ENCODE results near the gene CD7.

Gene CD7

DNA sequence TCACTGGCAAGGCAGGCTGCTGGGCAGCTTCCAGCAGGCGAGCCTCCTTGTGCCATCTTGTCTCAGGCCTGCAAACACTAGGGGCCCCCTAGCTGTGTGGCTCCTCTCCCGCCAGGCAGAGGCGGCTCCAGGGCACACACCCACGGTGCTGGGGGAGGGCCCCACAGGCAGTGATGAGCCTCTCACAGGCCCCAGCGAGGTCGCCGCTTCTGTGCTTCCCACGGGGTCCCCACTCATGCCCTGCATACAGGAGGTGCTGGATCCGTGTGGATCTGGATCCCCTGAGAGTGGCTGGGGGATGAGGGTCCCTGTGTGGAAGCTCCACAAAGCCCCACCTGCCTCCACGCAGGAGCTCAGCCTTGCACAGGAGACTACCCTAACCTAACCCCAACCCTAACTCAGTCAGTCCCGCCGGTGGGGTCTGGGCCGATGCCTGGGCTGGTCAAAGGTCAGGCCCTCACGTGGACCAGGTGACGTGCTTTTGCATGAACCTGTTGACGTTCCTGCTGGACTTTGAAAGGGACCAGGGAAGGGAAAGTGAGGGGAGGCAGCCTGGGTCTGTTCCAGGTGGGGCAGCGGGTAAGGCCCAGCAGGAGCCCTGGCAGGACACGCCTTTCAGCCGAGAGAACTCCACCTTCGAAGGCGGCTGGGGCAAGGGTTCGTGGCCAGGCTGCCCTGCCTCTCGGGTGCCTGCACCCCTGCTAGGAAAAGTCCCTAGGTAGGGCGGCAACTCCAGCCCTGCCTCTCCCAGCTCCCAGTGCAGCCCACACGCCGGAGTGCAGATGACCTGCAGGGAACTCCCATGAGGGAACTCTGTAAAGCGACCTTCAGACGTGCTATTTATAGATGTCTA lies 11.0 kb upstream of the CD7 start:
- DNase-seq: no peak

DNA sequence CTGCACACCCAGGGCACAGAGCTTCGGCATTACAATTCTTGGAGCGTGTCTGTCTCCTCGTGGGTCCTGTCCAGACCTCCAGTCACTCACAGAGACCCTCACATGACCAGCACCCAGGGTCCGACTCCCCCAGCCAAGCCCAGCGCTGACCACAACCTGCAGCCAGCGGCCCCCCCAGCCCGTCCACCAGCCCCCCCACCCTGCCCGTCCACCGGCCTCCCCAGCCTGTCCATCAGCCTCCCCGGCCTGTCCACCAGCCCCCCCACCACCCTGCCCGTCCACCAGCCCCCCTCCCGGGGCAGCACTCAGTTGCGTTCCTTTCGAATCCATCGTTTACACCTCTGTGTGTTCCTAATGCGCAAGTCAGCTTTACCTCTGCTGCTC lies 10.3 kb upstream of the CD7 start:
- DNase-seq: no peak

GRCh38 chr17:82327289-82327688 lies 9.9 kb upstream of the CD7 start:
- DNase-seq: no peak

DNA sequence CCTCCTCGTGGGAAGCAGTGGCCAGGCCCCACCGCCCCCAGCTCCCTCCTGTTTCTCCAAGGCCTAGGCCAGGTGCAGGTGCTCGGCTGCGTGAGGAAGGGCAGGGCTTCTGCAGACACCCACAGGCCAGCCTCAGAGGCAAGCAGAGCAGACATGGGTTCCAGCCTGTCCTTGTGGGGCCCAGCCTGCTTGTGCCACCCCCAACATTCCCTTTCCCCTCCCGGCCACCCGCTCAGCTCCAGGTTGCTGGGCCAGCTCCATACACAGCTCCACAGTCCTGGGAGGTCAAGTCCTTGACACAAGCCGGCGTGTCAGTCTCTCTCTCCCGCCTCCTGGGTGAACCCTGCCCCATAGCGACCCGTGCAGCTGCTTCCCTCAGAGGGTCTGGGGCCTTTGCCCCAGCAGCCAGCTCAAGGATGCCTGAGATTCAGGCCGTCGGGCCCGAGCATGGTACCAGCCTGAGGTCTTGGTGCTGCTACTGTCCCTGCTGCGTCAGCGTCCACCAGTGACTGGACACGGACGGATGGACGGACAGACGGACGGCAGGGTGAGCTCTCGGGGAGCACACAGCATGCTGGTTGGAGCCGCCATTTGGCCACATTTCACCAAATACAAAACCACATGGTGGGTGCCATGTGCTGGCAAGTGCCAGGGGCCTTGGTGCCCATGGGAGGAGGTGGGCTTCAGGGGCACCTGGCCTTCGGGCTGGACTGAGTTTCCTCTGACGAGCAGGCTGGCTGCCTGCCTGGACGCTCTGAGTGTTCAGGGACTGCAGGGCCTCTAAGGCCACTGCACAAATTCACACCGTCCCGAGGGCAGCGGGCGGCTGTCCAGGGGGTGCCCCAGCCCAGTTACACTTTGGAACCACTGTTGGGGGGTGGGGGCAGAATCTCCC lies 8.1 kb upstream of the CD7 start:
- no peak for DNase-seq

- DNase-seq: no peak
Measured at GRCh38 chr17:82324566-82325285, 7.3 kb upstream of the CD7 start.

DNA sequence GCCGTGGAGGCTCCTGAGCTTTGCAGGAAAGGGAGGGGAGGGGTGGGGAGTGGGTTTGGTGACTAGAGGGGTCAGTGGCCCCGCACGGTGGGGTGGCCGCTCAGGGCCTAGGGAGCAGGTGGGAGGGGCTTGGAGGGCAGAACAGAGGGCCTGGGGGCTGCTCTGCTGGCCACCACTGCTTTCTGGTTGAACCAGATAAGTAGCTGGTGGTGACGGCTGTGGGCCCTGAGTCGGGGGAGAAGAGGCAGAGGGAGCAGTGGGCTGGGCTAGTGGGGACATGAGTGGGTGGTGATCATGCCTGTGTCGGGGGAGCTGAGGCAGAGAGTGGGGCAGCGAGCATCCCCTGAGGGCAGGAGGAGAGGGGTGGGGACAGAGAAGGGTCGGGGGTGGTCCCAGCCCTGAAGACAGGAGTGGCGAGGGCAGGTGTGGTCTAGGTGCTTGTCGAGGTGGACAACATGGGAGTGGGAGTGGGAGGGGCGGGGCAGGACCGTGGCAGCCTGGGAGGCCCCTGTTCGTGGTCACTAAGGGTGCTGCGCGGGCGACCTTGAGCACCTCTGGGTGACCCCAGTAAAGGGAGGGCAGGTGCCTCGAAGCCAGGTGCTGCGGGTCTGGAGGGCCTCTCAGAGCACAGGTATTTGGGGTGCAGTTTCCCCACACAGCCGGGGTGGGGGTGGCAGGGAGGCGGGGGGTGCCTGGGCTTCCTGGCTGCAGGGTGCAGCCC lies 6.3 kb upstream of the CD7 start:
- DNase-seq: no peak

- no peak for DNase-seq
Measured at GRCh38 chr17:82322526-82323453, 5.4 kb upstream of the CD7 start.

DNA sequence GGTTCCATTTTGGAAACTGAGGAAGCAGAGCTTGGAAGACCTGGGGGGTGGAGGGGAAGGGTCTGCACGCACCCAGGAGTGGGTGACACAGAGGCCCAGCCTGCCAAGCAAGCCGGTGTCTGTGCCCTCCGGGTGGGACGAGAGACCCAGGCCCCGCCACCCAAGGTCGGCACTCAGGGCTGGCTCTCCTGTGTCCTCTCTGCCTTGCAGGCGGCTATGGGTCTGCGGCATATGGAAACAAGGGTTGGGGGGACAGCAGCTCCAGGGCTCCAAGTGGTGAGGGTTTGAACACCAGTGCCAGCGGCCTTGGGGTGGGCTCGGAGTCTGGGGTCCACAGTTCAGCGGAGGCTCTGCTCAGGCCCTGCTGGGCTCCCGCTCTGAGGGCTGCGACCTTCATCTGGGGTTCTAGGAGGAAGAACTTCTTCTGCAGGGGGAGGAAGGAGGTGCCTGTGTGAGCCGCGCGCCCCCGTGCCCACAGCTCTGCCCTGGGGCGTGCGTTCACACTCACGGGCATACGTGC lies 4.6 kb upstream of the CD7 start:
- DNase-seq: no peak

DNA sequence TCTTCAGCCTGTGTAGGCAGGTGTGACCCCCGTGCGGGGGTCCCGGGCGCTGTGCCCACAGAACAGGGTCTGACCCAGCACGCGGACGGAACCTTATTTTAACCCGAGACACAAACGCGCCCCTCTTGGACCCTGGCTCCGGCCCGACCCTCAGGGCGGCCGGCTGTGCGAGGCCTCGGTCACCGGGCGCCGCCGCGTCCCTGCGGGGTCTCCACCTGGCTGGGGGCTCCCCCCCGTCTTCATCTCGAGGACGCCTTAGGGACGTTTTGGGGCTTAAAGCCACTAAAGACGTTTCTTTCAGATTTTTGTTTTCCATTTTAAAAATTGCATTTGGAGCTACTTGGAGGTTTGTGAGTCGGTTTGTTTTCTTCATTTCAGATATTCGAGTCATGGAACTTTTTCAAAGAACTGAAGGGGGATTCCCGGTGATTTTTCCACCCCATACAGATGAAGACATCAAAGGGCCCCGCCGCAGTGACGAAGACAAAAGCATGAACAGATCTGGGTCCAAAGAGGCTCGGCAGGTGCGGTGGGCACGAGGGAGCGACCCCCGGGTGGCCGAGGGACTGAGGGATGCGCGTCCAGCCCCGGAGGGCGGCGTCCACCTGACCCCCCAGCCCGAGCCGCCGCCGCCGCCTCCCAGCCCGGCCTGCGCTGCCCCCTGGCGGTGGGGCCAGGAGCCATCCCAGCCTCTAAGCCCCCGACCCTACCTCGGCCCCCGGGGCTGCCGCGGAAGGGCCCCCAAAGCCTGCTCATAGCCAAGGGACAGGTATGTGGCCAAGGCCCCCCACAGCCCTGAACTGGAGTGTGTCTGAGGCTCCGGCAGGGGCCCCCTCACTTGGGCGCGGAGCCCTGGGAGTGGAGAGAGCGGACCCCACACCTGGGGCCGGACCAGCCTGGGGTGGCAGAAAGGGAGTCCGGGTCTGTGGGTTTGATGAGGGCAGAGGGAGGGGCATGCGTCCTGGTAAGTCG lies 3.8 kb upstream of the CD7 start:
- peak; percentile 31 to 41 for DNase-seq

DNA sequence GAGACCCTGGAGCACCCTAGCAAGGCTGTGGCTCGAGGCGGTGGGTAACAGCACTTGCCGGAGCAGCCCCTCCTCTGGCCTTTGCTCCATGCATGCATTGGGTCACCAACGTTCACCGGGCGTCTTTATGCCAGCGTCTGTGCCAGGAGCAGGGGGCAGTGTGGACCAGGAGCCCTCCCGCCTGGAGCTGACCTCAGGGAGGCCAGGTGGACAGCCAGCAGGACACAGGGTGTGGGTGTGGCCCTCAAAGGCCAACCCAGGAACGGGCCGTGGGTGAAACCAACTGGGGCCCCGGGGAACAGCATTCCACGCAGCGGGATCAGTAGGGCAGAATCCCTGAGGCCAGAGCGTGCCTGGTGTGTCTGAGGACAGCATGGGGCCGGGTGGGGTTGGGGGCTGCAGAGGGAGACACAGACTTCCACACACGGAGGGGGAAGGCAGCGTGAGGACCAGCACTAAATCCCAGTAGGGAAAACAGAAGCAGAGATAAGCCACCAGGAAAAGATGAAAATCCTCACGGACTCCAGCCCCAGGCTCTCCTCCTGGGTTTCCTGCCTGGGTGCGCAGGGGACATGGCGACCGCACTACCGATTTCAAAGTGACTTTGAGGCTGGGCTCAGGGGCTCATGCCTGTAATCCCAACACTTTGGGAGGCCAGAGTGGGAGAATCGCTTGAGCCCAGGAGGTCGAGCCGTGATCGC lies 2.9 kb upstream of the CD7 start:
- DNase-seq: no peak

- DNase-seq: no peak
Measured at GRCh38 chr17:82319619-82320062, 2.2 kb upstream of the CD7 start.

DNA sequence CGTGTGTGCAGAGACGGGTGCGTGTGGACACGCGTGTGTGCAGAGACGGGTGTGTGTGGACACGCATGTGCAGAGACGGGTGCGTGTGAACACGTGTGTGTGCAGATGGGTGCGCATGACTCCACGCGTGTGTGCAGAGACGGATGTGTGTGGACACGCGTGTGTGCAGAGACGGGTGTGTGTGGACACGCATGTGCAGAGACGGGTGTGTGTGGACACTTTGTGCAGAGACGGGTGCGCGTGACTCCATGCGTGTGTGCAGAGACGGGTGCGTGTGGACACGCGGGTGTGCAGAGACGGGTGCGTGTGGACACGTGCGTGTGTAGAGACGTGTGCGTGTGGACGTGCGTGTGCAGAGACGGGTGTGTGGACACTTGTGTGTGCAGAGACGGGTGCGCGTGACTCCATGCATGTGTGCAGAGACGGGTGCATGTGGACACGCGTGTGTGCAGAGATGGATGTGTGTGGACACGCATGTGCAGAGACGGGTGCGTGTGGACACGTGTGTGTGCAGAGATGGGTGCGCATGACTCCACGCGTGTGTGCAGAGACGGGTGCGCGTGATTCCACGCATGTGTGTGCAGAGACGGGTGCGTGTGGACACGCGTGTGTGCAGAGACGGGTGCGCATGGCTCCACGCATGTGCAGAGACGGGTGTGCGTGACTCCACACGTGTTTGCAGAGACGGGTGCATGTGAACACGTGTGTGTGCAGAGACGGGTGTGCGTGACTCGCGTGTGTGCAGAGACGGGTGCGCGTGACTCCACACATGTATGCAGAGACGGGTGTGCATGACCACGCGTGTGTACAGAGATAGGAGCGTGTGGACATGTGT lies 1.6 kb upstream of the CD7 start:
- no peak for DNase-seq

DNA sequence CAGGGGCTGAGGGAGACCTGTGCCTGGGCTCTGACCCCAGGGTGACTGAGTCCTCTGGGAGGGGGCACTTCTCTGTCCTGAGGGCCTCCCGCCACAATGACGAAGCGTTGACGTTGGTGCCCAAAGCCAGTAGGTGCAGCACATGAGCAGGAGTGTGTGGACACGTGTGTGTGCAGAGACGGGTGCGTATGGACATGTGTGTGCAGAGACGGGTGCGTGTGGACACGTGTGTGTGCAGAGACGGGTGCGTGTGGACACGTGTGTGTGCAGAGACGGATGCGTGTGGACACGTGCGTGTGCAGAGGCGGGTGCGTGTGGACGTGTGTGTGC lies 726 bp upstream of the CD7 start:
- no peak for DNase-seq

GRCh38 chr17:82316651-82317393 lies 586 bp downstream of the CD7 start:
- DNase-seq: no peak

DNA sequence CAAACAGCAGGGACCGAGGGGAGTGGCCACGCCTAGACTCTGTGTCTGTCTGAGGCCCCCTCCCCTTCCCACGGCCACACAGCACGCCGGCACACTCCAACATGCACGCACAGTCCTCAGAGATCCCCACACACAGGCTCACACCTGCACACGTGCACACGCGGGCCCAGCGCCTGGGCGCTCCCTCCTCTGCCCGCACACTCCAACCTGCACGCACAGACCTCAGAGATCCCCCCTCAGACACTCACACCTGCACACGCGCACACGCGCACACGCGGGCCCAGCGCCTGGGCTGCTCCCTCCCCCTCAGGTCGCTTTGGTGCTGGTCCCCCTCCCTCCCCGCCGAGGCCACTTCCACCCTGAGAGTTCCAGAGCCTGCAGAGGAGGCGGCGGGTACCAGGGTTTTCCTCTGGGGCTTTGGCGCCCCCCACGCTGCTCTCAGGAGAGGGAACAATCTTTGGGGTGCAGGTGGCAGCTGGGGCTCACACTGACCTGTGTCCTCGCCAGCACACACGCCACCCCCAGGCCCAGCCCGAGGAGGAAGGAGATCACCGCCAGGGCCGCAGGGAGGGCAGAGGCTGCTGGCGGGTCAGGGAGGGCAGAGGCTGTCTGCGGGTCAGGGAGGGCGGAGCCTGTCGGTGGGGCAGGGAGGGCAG lies 1.6 kb downstream of the CD7 start:
- DNase-seq: no peak

- DNase-seq: peak in 1 of 2 donors; percentile 29
Measured at GRCh38 chr17:82314727-82315605, 2.4 kb downstream of the CD7 start.

Measured in inflammatory macrophage treated with lipopolysaccharide for 1 hour (primary cell).